A673 (cell line): ENCODE data around the gene ORAI3. TPM values are rescaled to one million over a fixed set of nuclear protein-coding genes. Genes with fewer than 3 reads are reported as not detected.

ENCODE experiments used
- BruUV-seq: library from RNA; stranded (reverse); fragments of 400-500 nt; replicated peaks from 2 replicates; lab custom pipeline; 2021; lab: Mats Ljungman, UMichigan
- CTCF ChIA-PET: fragments of 300-600 bp; sonication (Branson Sonifier 250); formaldehyde crosslinking; loops from one replicate; lab custom pipeline; 2022; ENCODE audit warnings: antibody characterized with exemption; lab: Charles Lee
- POLR2A ChIA-PET: fragments of 300-600 bp; sonication (Branson Sonifier 250); formaldehyde crosslinking; loops from one replicate; lab custom pipeline; 2022; ENCODE audit warnings: antibody characterized with exemption; ENCODE audit not compliant: low non-redundant PET; lab: Charles Lee
- DNase-seq: peaks from one replicate; pipeline ENCODE4 v3.0.0-alpha.2; 2015; ENCODE audit warnings: low spot score
- H3K27ac ChIP-seq: fragments of 200-600 bp; sonication (generic); 2 replicates; pipeline ENCODE4 v1.5.1; 2016; ENCODE audit warnings: mixed run types, low read depth, mild to moderate bottlenecking, mixed read lengths, antibody characterized with exemption, low read length; ENCODE audit not compliant: poor library complexity, severe bottlenecking
- H3K27me3 ChIP-seq: fragments of 200-600 bp; sonication (generic); replicated peaks from 2 replicates; pipeline ENCODE4 v1.6.1; 2017; ENCODE audit warnings: mixed run types, low read depth, mild to moderate bottlenecking, mixed read lengths, antibody characterized with exemption, low read length; ENCODE audit not compliant: insufficient read depth, poor library complexity
- H3K36me3 ChIP-seq: fragments of 200-600 bp; sonication (generic); 2 replicates; pipeline ENCODE4 v1.6.1; 2016; ENCODE audit warnings: mixed run types, mild to moderate bottlenecking, mixed read lengths, antibody characterized with exemption, low read length; ENCODE audit not compliant: insufficient read depth, poor library complexity, severe bottlenecking
- H3K4me1 ChIP-seq: fragments of 200-600 bp; sonication (generic); 2 replicates; pipeline ENCODE4 v1.6.1; 2017; ENCODE audit warnings: mixed run types, mild to moderate bottlenecking, mixed read lengths, antibody characterized with exemption, low read length; ENCODE audit not compliant: insufficient read depth, poor library complexity, severe bottlenecking
- H3K4me3 ChIP-seq: fragments of 200-600 bp; sonication (generic); 2 replicates; pipeline ENCODE4 v1.5.1; 2016; ENCODE audit warnings: low read depth, mixed run types, mild to moderate bottlenecking, mixed read lengths, low read length; ENCODE audit not compliant: poor library complexity, severe bottlenecking
- H3K9me3 ChIP-seq: fragments of 200-600 bp; sonication (generic); 2 replicates; pipeline ENCODE4 v1.6.1; 2016; ENCODE audit warnings: mixed run types, low read depth, mild to moderate bottlenecking, mixed read lengths, antibody characterized with exemption, low read length; ENCODE audit not compliant: poor library complexity, severe bottlenecking
- CTCF ChIP-seq: fragments of 300-800, 200-600 bp; sonication (generic); conservative IDR thresholded peaks from 2 replicates; pipeline ENCODE4 v1.5.1; 2017; ENCODE audit warnings: low read depth, mild to moderate bottlenecking, antibody characterized with exemption, low read length, moderate library complexity, mixed read lengths
- EZH2 ChIP-seq: fragments of 200-600 bp; sonication (generic); IDR thresholded peaks from 2 replicates; pipeline ENCODE4 v1.6.1; 2017; ENCODE audit warnings: borderline replicate concordance, low read depth, mild to moderate bottlenecking, mixed read lengths, antibody characterized with exemption, low read length; ENCODE audit not compliant: poor library complexity, severe bottlenecking
- intact Hi-C: fragments of 100-400 bp; cut with micrococcal nuclease; formaldehyde crosslinking; loops from one replicate; pipeline ENCODE4 v1.10.0; 2022; ENCODE audit not compliant: unreplicated experiment
- total RNA-seq: library from RNA; stranded (reverse); gene quantifications from 2 replicates; pipeline ENCODE4 v1.2.3, GENCODE V29; 2021

The ORAI3 gene
- total RNA-seq, 1 experiment from 2014 or later, result 2.1 TPM

- H3K27ac ChIP-seq, result no peak overlapping the region
- ChIA-PET CTCF (no interaction called here), POLR2A (no interaction called here)
- no peaks in the 10 kb centered on the region for H3K36me3 ChIP-seq
- TF ChIP-seq CTCF (no peak), EZH2 (no peak)
- H3K4me1 ChIP-seq, result no peaks in the 10 kb centered on the region
- no peaks in the 10 kb centered on the region for H3K27me3 ChIP-seq
- no peak overlapping the region for H3K4me3 ChIP-seq
- DNase-seq, result no peak
- intact Hi-C loops, result no loop called here
- no TSS peak for BruUV-seq
- H3K9me3 ChIP-seq, result no peaks in the 10 kb centered on the region
Measured at GRCh38 chr16:30990105-30990504, 41.2 kb downstream of the ORAI3 start.

GRCh38 chr16:30991052-30991451 lies 42.2 kb downstream of the ORAI3 start:
- H3K9me3 ChIP-seq, result no peaks in the 10 kb centered on the region
- POLR2A ChIA-PET, result no interaction called here
- intact Hi-C loops, result no loop called here
- H3K27me3 ChIP-seq, result no peaks in the 10 kb centered on the region
- no peak for DNase-seq
- H3K36me3 ChIP-seq, result no peaks in the 10 kb centered on the region
- no peak overlapping the region for H3K27ac ChIP-seq
- no peak overlapping the region for H3K4me3 ChIP-seq
- CTCF ChIA-PET, result no interaction called here
- H3K4me1 ChIP-seq, result no peaks in the 10 kb centered on the region
- no peak for TF ChIP-seq CTCF
- no peak for TF ChIP-seq EZH2
- BruUV-seq, result no TSS peak

- POLR2A ChIA-PET, result no interaction called here
- no peak for DNase-seq
- H3K27ac ChIP-seq, result no peak overlapping the region
- no peaks in the 10 kb centered on the region for H3K36me3 ChIP-seq
- H3K4me3 ChIP-seq, result no peak overlapping the region
- no TSS peak for BruUV-seq
- CTCF ChIA-PET, result no interaction called here
- no peaks in the 10 kb centered on the region for H3K4me1 ChIP-seq
- no peaks in the 10 kb centered on the region for H3K27me3 ChIP-seq
- TF ChIP-seq EZH2 (no peak), CTCF (no peak)
- intact Hi-C loops, result no loop called here
- H3K9me3 ChIP-seq, result no peaks in the 10 kb centered on the region
Measured at GRCh38 chr16:30992276-30992780, 43.5 kb downstream of the ORAI3 start.
